ENCODE measurements around the gene UBE2D1.

The UBE2D1 gene

GRCh38 chr10:58330431-58330830, 4.4 kb upstream of the UBE2D1 start:
- no peak for DNase-seq
- no peaks in the 10 kb centered on the region for H3K4me1 ChIP-seq

GRCh38 chr10:58331646-58332045, 3.2 kb upstream of the UBE2D1 start:
- DNase-seq = no peak
- Histone ChIP-seq H3K27me3 (no peaks in the 10 kb centered on the region), H3K4me3 (ENCODE audit: low read depth, low read length) (no peak overlapping the region), H3K4me1 (no peaks in the 10 kb centered on the region), H3K9me3 (no peaks in the 10 kb centered on the region), H3K36me3 (no peaks in the 10 kb centered on the region)
- TF ChIP-seq CTCF (IDR thresholded peaks at IDR 0.05; ENCODE audit: low read depth, low read length) = no peak

More at GRCh38 chr10:58330431-58330830, 4.4 kb upstream of the UBE2D1 start:
- no peaks in the 10 kb centered on the region for H3K9me3 ChIP-seq
- no peak for TF ChIP-seq CTCF (IDR thresholded peaks at IDR 0.05; ENCODE audit: low read depth, low read length)
- no peaks in the 10 kb centered on the region for H3K27me3 ChIP-seq
- H3K36me3 ChIP-seq = no peaks in the 10 kb centered on the region
- no peak overlapping the region for H3K4me3 ChIP-seq (ENCODE audit: low read depth, low read length)

GRCh38 chr10:58335306-58336005, 650 bp downstream of the UBE2D1 start:
- no peaks in the 10 kb centered on the region for H3K36me3 ChIP-seq
- no peak for TF ChIP-seq CTCF (IDR thresholded peaks at IDR 0.05; ENCODE audit: low read depth, low read length)
- H3K9me3 ChIP-seq = no peaks in the 10 kb centered on the region
- H3K4me3 ChIP-seq (ENCODE audit: low read depth, low read length) = peak overlapping the region; percentile 83
- DNase-seq = peak; percentile 11
- H3K4me1 ChIP-seq = no peaks in the 10 kb centered on the region
- H3K27me3 ChIP-seq = no peaks in the 10 kb centered on the region

- no peaks in the 10 kb centered on the region; the same call in 1 of the 2 replicates for H3K4me1 ChIP-seq
- no peak for TF ChIP-seq CTCF (IDR thresholded peaks at IDR 0.05; ENCODE audit: low read depth, low read length)
- no peak for DNase-seq
- no peaks in the 10 kb centered on the region for H3K36me3 ChIP-seq
- no peaks in the 10 kb centered on the region for H3K27me3 ChIP-seq
- no peaks in the 10 kb centered on the region for H3K9me3 ChIP-seq
- H3K4me3 ChIP-seq (ENCODE audit: low read depth, low read length) = peak overlapping the region; percentile 83; the same call in 1 of the 2 replicates
Observed at GRCh38 chr10:58336242-58336641, 1.4 kb downstream of the UBE2D1 start.

GRCh38 chr10:58341422-58341821, 6.6 kb downstream of the UBE2D1 start:
- no peaks in the 10 kb centered on the region for H3K36me3 ChIP-seq

More at GRCh38 chr10:58341422-58341821, 6.6 kb downstream of the UBE2D1 start:
- Histone ChIP-seq H3K4me1 (peaks cover 3% of the 10 kb centered on the region; the same call in 1 of the 2 replicates), H3K4me3 (ENCODE audit: low read depth, low read length) (no peak overlapping the region), H3K9me3 (no peaks in the 10 kb centered on the region), H3K27me3 (no peaks in the 10 kb centered on the region)
- TF ChIP-seq CTCF (IDR thresholded peaks at IDR 0.05; ENCODE audit: low read depth, low read length) = no peak
- no peak for DNase-seq
